SK-N-SH treated with all-trans-retinoic acid at 6 μM for 48 hours (cell line): ENCODE results near the gene NET1.

ENCODE experiments used
- BACH2 ChIP-seq: fragments of 250-450 bp; sonication (Bioruptor Pico); IDR thresholded peaks from 2 replicates; pipeline ENCODE4 v1.9.0; 2021; ENCODE audit warnings: mild to moderate bottlenecking, borderline replicate concordance
- CSDC2 ChIP-seq: fragments of 250-450 bp; sonication (Bioruptor Pico); IDR thresholded peaks from 2 replicates; pipeline ENCODE4 v1.5.0; 2020; ENCODE audit warnings: mild to moderate bottlenecking, moderate library complexity
- ESRRG ChIP-seq: fragments of 250-450 bp; sonication (Bioruptor Pico); IDR thresholded peaks from 2 replicates; pipeline ENCODE4 v1.6.1; 2021; ENCODE audit warnings: mild to moderate bottlenecking
- OSR1 ChIP-seq: fragments of 250-450 bp; sonication (Bioruptor Pico); IDR thresholded peaks from 2 replicates; pipeline ENCODE4 v1.8.0; 2022; ENCODE audit warnings: moderate library complexity, mild to moderate bottlenecking, inconsistent platforms
- TSHZ2 ChIP-seq: fragments of 250-450 bp; sonication (Bioruptor Pico); IDR thresholded peaks from 2 replicates; pipeline ENCODE4 v1.5.0; 2020; ENCODE audit warnings: mild to moderate bottlenecking, moderate library complexity
- ZFP3 ChIP-seq: fragments of 250-450 bp; sonication (Bioruptor Pico); IDR thresholded peaks from 2 replicates; pipeline ENCODE4 v1.5.0; 2020; ENCODE audit warnings: mild to moderate bottlenecking, moderate library complexity
- ZNF70 ChIP-seq: fragments of 450-650 bp; formaldehyde crosslinking; IDR thresholded peaks from 2 replicates; pipeline ENCODE4 v1.5.0; 2020; ENCODE audit warnings: mild to moderate bottlenecking, moderate library complexity
- TF ChIP-seq, protein P1 (sequence below): fragments of 250-450 bp; sonication (Bioruptor Pico); IDR thresholded peaks from 2 replicates; pipeline ENCODE4 v1.8.0; 2021; ENCODE audit warnings: low read depth, mild to moderate bottlenecking, moderate library complexity, borderline replicate concordance
- TF ChIP-seq, protein P2 (sequence below): fragments of 250-450 bp; sonication (Bioruptor Pico); IDR thresholded peaks from 2 replicates; pipeline ENCODE4 v1.8.0; 2020; ENCODE audit warnings: mild to moderate bottlenecking, moderate library complexity, borderline replicate concordance

- TF ChIP-seq, protein P1, sequence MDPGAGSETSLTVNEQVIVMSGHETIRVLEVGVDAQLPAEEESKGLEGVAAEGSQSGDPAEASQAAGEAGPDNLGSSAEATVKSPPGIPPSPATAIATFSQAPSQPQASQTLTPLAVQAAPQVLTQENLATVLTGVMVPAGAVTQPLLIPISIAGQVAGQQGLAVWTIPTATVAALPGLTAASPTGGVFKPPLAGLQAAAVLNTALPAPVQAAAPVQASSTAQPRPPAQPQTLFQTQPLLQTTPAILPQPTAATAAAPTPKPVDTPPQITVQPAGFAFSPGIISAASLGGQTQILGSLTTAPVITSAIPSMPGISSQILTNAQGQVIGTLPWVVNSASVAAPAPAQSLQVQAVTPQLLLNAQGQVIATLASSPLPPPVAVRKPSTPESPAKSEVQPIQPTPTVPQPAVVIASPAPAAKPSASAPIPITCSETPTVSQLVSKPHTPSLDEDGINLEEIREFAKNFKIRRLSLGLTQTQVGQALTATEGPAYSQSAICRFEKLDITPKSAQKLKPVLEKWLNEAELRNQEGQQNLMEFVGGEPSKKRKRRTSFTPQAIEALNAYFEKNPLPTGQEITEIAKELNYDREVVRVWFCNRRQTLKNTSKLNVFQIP (CRISPR knock-in tag): no peak
- no peak for TF ChIP-seq CSDC2 (CRISPR knock-in tag)
- no peak for TF ChIP-seq ZFP3 (CRISPR knock-in tag)
- TF ChIP-seq ZNF70 (CRISPR knock-in tag): no peak
- TF ChIP-seq TSHZ2 (CRISPR knock-in tag): no peak
- no peak for TF ChIP-seq BACH2 (CRISPR knock-in tag)
- TF ChIP-seq ESRRG (CRISPR knock-in tag): no peak
- TF ChIP-seq, protein P2, sequence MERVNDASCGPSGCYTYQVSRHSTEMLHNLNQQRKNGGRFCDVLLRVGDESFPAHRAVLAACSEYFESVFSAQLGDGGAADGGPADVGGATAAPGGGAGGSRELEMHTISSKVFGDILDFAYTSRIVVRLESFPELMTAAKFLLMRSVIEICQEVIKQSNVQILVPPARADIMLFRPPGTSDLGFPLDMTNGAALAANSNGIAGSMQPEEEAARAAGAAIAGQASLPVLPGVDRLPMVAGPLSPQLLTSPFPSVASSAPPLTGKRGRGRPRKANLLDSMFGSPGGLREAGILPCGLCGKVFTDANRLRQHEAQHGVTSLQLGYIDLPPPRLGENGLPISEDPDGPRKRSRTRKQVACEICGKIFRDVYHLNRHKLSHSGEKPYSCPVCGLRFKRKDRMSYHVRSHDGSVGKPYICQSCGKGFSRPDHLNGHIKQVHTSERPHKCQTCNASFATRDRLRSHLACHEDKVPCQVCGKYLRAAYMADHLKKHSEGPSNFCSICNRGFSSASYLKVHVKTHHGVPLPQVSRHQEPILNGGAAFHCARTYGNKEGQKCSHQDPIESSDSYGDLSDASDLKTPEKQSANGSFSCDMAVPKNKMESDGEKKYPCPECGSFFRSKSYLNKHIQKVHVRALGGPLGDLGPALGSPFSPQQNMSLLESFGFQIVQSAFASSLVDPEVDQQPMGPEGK: no peak
- no peak for TF ChIP-seq OSR1 (CRISPR knock-in tag)
These were observed 49.5 kb upstream of the NET1 start for GRCh38 chr10:5362873-5363272.
